Measurements from ENCODE around the gene ACSS3.

Gene ACSS3

GRCh38 chr12:81083018-81083417, 5.1 kb downstream of the ACSS3 start:
- no peak for TF ChIP-seq CTCF (IDR thresholded peaks at IDR 0.05; ENCODE audit: low read length)
- no peak for TF ChIP-seq EZH2 (IDR thresholded peaks at IDR 0.05; ENCODE audit: borderline replicate concordance, low read length)
- Histone ChIP-seq H3K27ac (ENCODE audit: low read depth, low read length, poor library complexity, severe bottlenecking) (no peak overlapping the region), H3K9me3 (ENCODE audit: low read length) (no peaks in the 10 kb centered on the region), H3K9ac (ENCODE audit: low read length) (no peak overlapping the region), H2AFZ (ENCODE audit: low read length) (no peak overlapping the region), H3K4me2 (ENCODE audit: low read length) (no peak overlapping the region), H3K27me3 (ENCODE audit: insufficient read depth, low read length) (no peaks in the 10 kb centered on the region), H3K4me3 (ENCODE audit: low read depth, low read length, poor library complexity, severe bottlenecking) (no peak overlapping the region), H3K79me2 (ENCODE audit: insufficient read depth, low read length) (no peaks in the 10 kb centered on the region), H3K4me1 (ENCODE audit: insufficient read depth, low read length, severe bottlenecking) (no peaks in the 10 kb centered on the region), H4K20me1 (ENCODE audit: insufficient read depth, low read length) (no peaks in the 10 kb centered on the region), H3F3A (ENCODE audit: insufficient read depth, low read length) (no peaks in the 10 kb centered on the region), H3K36me3 (ENCODE audit: insufficient read depth, low read length) (no peaks in the 10 kb centered on the region), H3K9me2 (ENCODE audit: low read depth, low read length) (no peaks in the 10 kb centered on the region)

GRCh38 chr12:81083906-81084513, 6.1 kb downstream of the ACSS3 start:
- Histone ChIP-seq H3K9ac (ENCODE audit: low read length) (no peak overlapping the region), H3K27me3 (ENCODE audit: insufficient read depth, low read length) (no peaks in the 10 kb centered on the region), H3K4me1 (ENCODE audit: insufficient read depth, low read length, severe bottlenecking) (no peaks in the 10 kb centered on the region), H3K79me2 (ENCODE audit: insufficient read depth, low read length) (no peaks in the 10 kb centered on the region), H4K20me1 (ENCODE audit: insufficient read depth, low read length) (no peaks in the 10 kb centered on the region), H3F3A (ENCODE audit: insufficient read depth, low read length) (no peaks in the 10 kb centered on the region), H2AFZ (ENCODE audit: low read length) (no peak overlapping the region), H3K4me3 (ENCODE audit: low read depth, low read length, poor library complexity, severe bottlenecking) (no peak overlapping the region), H3K9me2 (ENCODE audit: low read depth, low read length) (no peaks in the 10 kb centered on the region), H3K4me2 (ENCODE audit: low read length) (no peak overlapping the region), H3K9me3 (ENCODE audit: low read length) (no peaks in the 10 kb centered on the region), H3K36me3 (ENCODE audit: insufficient read depth, low read length) (no peaks in the 10 kb centered on the region), H3K27ac (ENCODE audit: low read depth, low read length, poor library complexity, severe bottlenecking) (no peak overlapping the region)
- no peak for TF ChIP-seq EZH2 (IDR thresholded peaks at IDR 0.05; ENCODE audit: borderline replicate concordance, low read length)
- TF ChIP-seq CTCF (IDR thresholded peaks at IDR 0.05; ENCODE audit: low read length) = no peak

- no peak overlapping the region for H3K9ac ChIP-seq (ENCODE audit: low read length)
- H3K4me2 ChIP-seq (ENCODE audit: low read length) = no peak overlapping the region
Observed at GRCh38 chr12:81084811-81085350, 7.0 kb downstream of the ACSS3 start.

More at GRCh38 chr12:81084811-81085350, 7.0 kb downstream of the ACSS3 start:
- TF ChIP-seq CTCF (IDR thresholded peaks at IDR 0.05; ENCODE audit: low read length) (no peak), EZH2 (IDR thresholded peaks at IDR 0.05; ENCODE audit: borderline replicate concordance, low read length) (no peak)
- Histone ChIP-seq H3K27ac (ENCODE audit: low read depth, low read length, poor library complexity, severe bottlenecking) (no peak overlapping the region), H3K36me3 (ENCODE audit: insufficient read depth, low read length) (no peaks in the 10 kb centered on the region), H3K9me2 (ENCODE audit: low read depth, low read length) (no peaks in the 10 kb centered on the region), H3F3A (ENCODE audit: insufficient read depth, low read length) (no peaks in the 10 kb centered on the region), H2AFZ (ENCODE audit: low read length) (no peak overlapping the region), H3K79me2 (ENCODE audit: insufficient read depth, low read length) (no peaks in the 10 kb centered on the region), H3K27me3 (ENCODE audit: insufficient read depth, low read length) (no peaks in the 10 kb centered on the region), H3K4me3 (ENCODE audit: low read depth, low read length, poor library complexity, severe bottlenecking) (no peak overlapping the region), H3K9me3 (ENCODE audit: low read length) (no peaks in the 10 kb centered on the region), H3K4me1 (ENCODE audit: insufficient read depth, low read length, severe bottlenecking) (no peaks in the 10 kb centered on the region), H4K20me1 (ENCODE audit: insufficient read depth, low read length) (no peaks in the 10 kb centered on the region)
